Measurements from ENCODE around the gene CXCL13. TPM values are rescaled to one million over a fixed set of nuclear protein-coding genes. Genes with fewer than 3 reads are reported as not detected.

The CXCL13 gene
- total and polyA plus RNA-seq, 2 of the 8 experiments (the other 6 are each of a cell fraction or from before 2014, with no cell fraction given) = not detected

GRCh38 chr4:77566148-77566547, 39.5 kb upstream of the CXCL13 start:
- ChIA-PET CTCF (ENCODE audit: partially characterized antibody) (interaction anchor here (0.6 to 1.4 kb wide), 2 partner anchors 118 to 132 kb away, joined by 3 read pairs; no protein-coding TSS in a partner anchor), POLR2A (ENCODE audit: partially characterized antibody) (no interaction called here)
- Histone ChIP-seq H3K79me1 (ENCODE audit: low read depth, low read length) (no peaks in the 10 kb centered on the region), H4K8ac (ENCODE audit: extremely low read depth, insufficient read depth, low read length) (no peak overlapping the region), H3K18ac (ENCODE audit: extremely low read depth, low read length) (no peak overlapping the region), H3K4me3 (ENCODE audit: extremely low read depth in 1 of 4, insufficient read depth in 2 of 4, low read depth in 3 of 4, low read length in 4 of 4) (no peak overlapping the region), H3K36me3 (ENCODE audit: control insufficient read depth in 2 of 4, insufficient read depth in 4 of 4, low read length in 3 of 4) (no peaks in the 10 kb centered on the region), H4K91ac (replicated peaks; ENCODE audit: insufficient read length, low read length) (no peak overlapping the region), H4K20me1 (replicated peaks in 1 of 2; ENCODE audit: control insufficient read depth in 1 of 2, insufficient read depth in 2 of 2, low read length in 2 of 2) (no peaks in the 10 kb centered on the region), H2BK5ac (ENCODE audit: low read depth, low read length) (no peak overlapping the region), H2BK15ac (ENCODE audit: low read length) (no peak overlapping the region), H3K27me3 (replicated peaks in 1 of 4; ENCODE audit: control insufficient read depth in 3 of 4, extremely low read depth in 1 of 4, insufficient read depth in 3 of 4, low read length in 3 of 4) (no peaks in the 10 kb centered on the region), H3K9ac (replicated peaks in 1 of 4; ENCODE audit: extremely low read depth in 1 of 4, low read depth in 3 of 4, low read length in 3 of 4) (no peak overlapping the region), H2BK20ac (ENCODE audit: low read length) (no peak overlapping the region), H3K56ac (replicated peaks; ENCODE audit: insufficient read length, low read depth, low read length) (no peak overlapping the region), H3K27ac (ENCODE audit: low read depth, low read length) (no peak overlapping the region), H3K23me2 (ENCODE audit: low read depth, low read length) (no peaks in the 10 kb centered on the region), H2BK120ac (replicated peaks; ENCODE audit: low read depth, low read length) (no peak overlapping the region), H3K4ac (replicated peaks; ENCODE audit: insufficient read length, low read depth, low read length) (no peak overlapping the region), H3K23ac (ENCODE audit: insufficient read length) (no peak overlapping the region), H3K4me1 (replicated peaks in 1 of 4; ENCODE audit: control insufficient read depth in 3 of 4, insufficient read depth in 4 of 4, low read length in 3 of 4) (no peaks in the 10 kb centered on the region), H4K5ac (ENCODE audit: insufficient read length, low read depth, low read length) (no peak overlapping the region), H3K14ac (ENCODE audit: insufficient read length) (no peak overlapping the region), H3K4me2 (ENCODE audit: insufficient read depth in 1 of 2, low read depth in 2 of 2, low read length in 2 of 2) (no peak overlapping the region), H3K79me2 (ENCODE audit: control insufficient read depth in 1 of 2, insufficient read depth in 2 of 2, low read length in 2 of 2) (no peaks in the 10 kb centered on the region), H2AFZ (ENCODE audit: low read length) (no peak overlapping the region), H3K9me3 (ENCODE audit: insufficient read depth in 2 of 2, low read depth in 1 of 2, low read length in 1 of 2) (peaks cover 7 to 20% of the 10 kb centered on the region in 2 experiments; a peak in 3 of 4 replicates), H2BK12ac (ENCODE audit: low read depth, low read length) (no peak overlapping the region), H2AK5ac (ENCODE audit: low read depth, low read length) (no peak overlapping the region)
- DNase-seq (ENCODE audit: low read depth in 1 of 2, low spot score in 2 of 2) = no peak
- 70% methylated on average over 3 of the region's 3 CpGs; no CpG with 5 or more reads in 1 of the 2 experiments for WGBS, 2 experiments (ENCODE audit: extremely low coverage in 1 of 2, insufficient coverage in 1 of 2, insufficient read length in 1 of 2, insufficient replicate concordance in 2 of 2, low coverage in 1 of 2, low lambda C conversion rate in 2 of 2, missing lambda C conversion rate in 1 of 2)
- FAIRE-seq = no peak
- TF ChIP-seq BACH1 (IDR thresholded peaks at IDR 0.05; ENCODE audit: low read length) (no peak), CBX8 (IDR thresholded peaks at IDR 0.05; ENCODE audit: borderline replicate concordance, low read depth, low read length) (no peak), ATF2 (IDR thresholded peaks at IDR 0.05; ENCODE audit: low read length) (no peak), TAF1 (IDR thresholded peaks at IDR 0.05; ENCODE audit: low read depth, low read length) (no peak), EZH2 (IDR thresholded peaks at IDR 0.05; ENCODE audit: low read depth, low read length, severe bottlenecking) (no peak), FOSL1 (IDR thresholded peaks at IDR 0.05; ENCODE audit: insufficient read depth, low read depth, low read length) (no peak), ATF3 (IDR thresholded peaks at IDR 0.05; ENCODE audit: insufficient read depth, low read depth, low read length) (no peak), TAF7 (optimal IDR thresholded peaks at IDR 0.05; ENCODE audit: borderline replicate concordance, low read depth, low read length) (no peak), USF2 (IDR thresholded peaks at IDR 0.05; ENCODE audit: low read length) (no peak), TCF12 (IDR thresholded peaks at IDR 0.05; ENCODE audit: low read depth, low read length) (no peak)

Measured in H1 (cell line).